GM23338 (cell line): Measurements from ENCODE around the gene MAP3K14. TPM values are rescaled to one million over a fixed set of nuclear protein-coding genes. Genes with fewer than 3 reads are reported as not detected.

ENCODE experiments used
- ATAC-seq: fragments of 200-7000 bp; cut with Tn5 transposase; 3 replicates; pipeline ENCODE4 v1.9.1; 2020
- DNase-seq: peaks from one replicate; pipeline ENCODE4 v3.0.0-alpha.2; 2015; ENCODE audit warnings: low spot score
- H2AFZ ChIP-seq: fragments of 200-600 bp; sonication (generic); 2 replicates; pipeline ENCODE4 v1.8.0; 2016; ENCODE audit warnings: antibody characterized with exemption, mild to moderate bottlenecking, moderate library complexity
- H3F3A ChIP-seq: fragments of 200-600 bp; sonication (generic); replicated peaks from 2 replicates; pipeline ENCODE4 v1.8.0; 2017; ENCODE audit warnings: antibody characterized with exemption, mixed run types, low read depth
- H3K27ac ChIP-seq: fragments of 200-600 bp; sonication (generic); 2 replicates; pipeline ENCODE4 v1.6.1; 2016; ENCODE audit warnings: low read depth
- H3K27me3 ChIP-seq: fragments of 200-600 bp; sonication (generic); 2 replicates; pipeline ENCODE4 v1.8.0; 2016; ENCODE audit warnings: mild to moderate bottlenecking, mixed run types, moderate library complexity; ENCODE audit not compliant: insufficient read depth
- H3K36me3 ChIP-seq: fragments of 200-600 bp; sonication (generic); 2 replicates; pipeline ENCODE4 v1.8.0; 2016; ENCODE audit warnings: mild to moderate bottlenecking; ENCODE audit not compliant: insufficient read depth
- H3K4me1 ChIP-seq: fragments of 200-600 bp; sonication (generic); 2 replicates; pipeline ENCODE4 v1.8.0; 2016; ENCODE audit warnings: mild to moderate bottlenecking, moderate library complexity; ENCODE audit not compliant: insufficient read depth
- H3K4me2 ChIP-seq: fragments of 200-600 bp; sonication (generic); 2 replicates; pipeline ENCODE4 v1.7.1; 2017; ENCODE audit warnings: mixed run types
- H3K4me3 ChIP-seq: fragments of 200-600 bp; sonication (generic); 2 replicates; pipeline ENCODE4 v1.6.1; 2016; ENCODE audit warnings: mixed run types
- H3K79me2 ChIP-seq: fragments of 200-600 bp; sonication (generic); replicated peaks from 2 replicates; pipeline ENCODE4 v1.8.0; 2017; ENCODE audit warnings: mild to moderate bottlenecking; ENCODE audit not compliant: insufficient read depth
- H3K9me2 ChIP-seq: fragments of 200-600 bp; sonication (generic); 2 replicates; pipeline ENCODE4 v1.8.0; 2017; ENCODE audit not compliant: insufficient read depth
- H4K20me1 ChIP-seq: fragments of 200-600 bp; sonication (generic); replicated peaks from 2 replicates; pipeline ENCODE4 v1.8.0; 2017; ENCODE audit warnings: mild to moderate bottlenecking; ENCODE audit not compliant: insufficient read depth
- H3K27ac Mint-ChIP-seq: 2 replicates; pipeline ENCODE4 v1.8.0; 2020; ENCODE audit warnings: inconsistent platforms, mild to moderate bottlenecking, moderate library complexity, mixed read lengths
- H3K27me3 Mint-ChIP-seq: 3 replicates; pipeline ENCODE4 v1.8.0; 2022; ENCODE audit warnings: low read depth, mild to moderate bottlenecking, moderate library complexity, mixed read lengths, inconsistent platforms; ENCODE audit not compliant: insufficient read depth, poor library complexity
- H3K36me3 Mint-ChIP-seq: 3 replicates; pipeline ENCODE4 v1.8.0; 2021; ENCODE audit warnings: low read depth, mild to moderate bottlenecking, inconsistent platforms, moderate library complexity, mixed read lengths
- H3K4me1 Mint-ChIP-seq: 3 replicates; pipeline ENCODE4 v1.8.0; 2020; ENCODE audit warnings: mild to moderate bottlenecking, inconsistent platforms, mixed read lengths
- H3K4me3 Mint-ChIP-seq: 3 replicates; pipeline ENCODE4 v1.8.0; 2021; ENCODE audit warnings: moderate library complexity, mild to moderate bottlenecking, inconsistent platforms, mixed read lengths
- H3K9me3 Mint-ChIP-seq: 3 replicates; pipeline ENCODE4 v1.8.0; 2020; ENCODE audit warnings: moderate library complexity, mild to moderate bottlenecking, inconsistent platforms, mixed read lengths
- CREB1 ChIP-seq: fragments of 250-450 bp; sonication (Bioruptor Pico); IDR thresholded peaks from 2 replicates; pipeline ENCODE4 v1.5.0; 2020; ENCODE audit warnings: low read depth, mild to moderate bottlenecking, moderate library complexity
- CTCF ChIP-seq, 2 experiments: fragments of 200-600 bp in 1 of 2; sonication (generic) in 1 of 2; conservative IDR thresholded peaks; 2 replicates each; pipeline versions ENCODE4 v1.5.1 to v1.6.1; 2016 to 2017; ENCODE audit warnings: antibody characterized with exemption in 2 of 2, low read depth in 2 of 2, mild to moderate bottlenecking in 2 of 2, moderate library complexity in 1 of 2
- EZH2 ChIP-seq: fragments of 200-600 bp; sonication (generic); IDR thresholded peaks from one replicate; pipeline ENCODE4 v1.8.0; 2017; ENCODE audit warnings: antibody characterized with exemption, mild to moderate bottlenecking, low read depth; ENCODE audit not compliant: unreplicated experiment
- EZH2phosphoT487 ChIP-seq: fragments of 200-600 bp; sonication (generic); IDR thresholded peaks from one replicate; pipeline ENCODE4 v1.8.1; 2018; ENCODE audit warnings: antibody characterized with exemption; ENCODE audit not compliant: unreplicated experiment
- JUNB ChIP-seq: IDR thresholded peaks from one replicate; pipeline ENCODE4 v1.6.1; 2016; ENCODE audit warnings: antibody characterized with exemption; ENCODE audit not compliant: unreplicated experiment
- NANOG ChIP-seq: IDR thresholded peaks from 2 replicates; pipeline ENCODE4 v1.6.1; 2016; ENCODE audit warnings: antibody characterized with exemption, borderline replicate concordance
- POLR2AphosphoS5 ChIP-seq: IDR thresholded peaks from 2 replicates; pipeline ENCODE4 v1.6.1; 2016; ENCODE audit warnings: antibody characterized with exemption, low read depth
- STAT1 ChIP-seq: IDR thresholded peaks from one replicate; pipeline ENCODE4 v1.6.1; 2016; ENCODE audit warnings: antibody characterized with exemption; ENCODE audit not compliant: unreplicated experiment
- ZNF114 ChIP-seq: fragments of 250-450 bp; sonication (Bioruptor Pico); IDR thresholded peaks from 2 replicates; pipeline ENCODE4 v1.5.0; 2020; ENCODE audit warnings: mild to moderate bottlenecking, moderate library complexity
- ZNF331 ChIP-seq: fragments of 250-450 bp; sonication (Bioruptor Pico); IDR thresholded peaks from 2 replicates; pipeline ENCODE4 v1.5.0; 2020; ENCODE audit warnings: low read depth, mild to moderate bottlenecking, moderate library complexity
- polyA plus RNA-seq: library from polyadenylated mRNA; unstranded; fragments of >200 nt; fragmentation: Nextera tagmentation; extraction: Ambion mirVana; gene quantifications from 2 replicates; pipeline ENCODE4 v1.2.1, GENCODE V29; 2016
- total RNA-seq: library from RNA; depleted of rRNA; stranded (reverse); fragments of >200 nt; shearing (Covaris generic); gene quantifications from 2 replicates; pipeline ENCODE4 v1.2.3, GENCODE V29; 2014
- TF ChIP-seq, protein P1 (sequence below): IDR thresholded peaks from one replicate; pipeline ENCODE4 v1.6.1; 2018; ENCODE audit warnings: antibody characterized with exemption; ENCODE audit not compliant: unreplicated experiment
- TF ChIP-seq, protein P2 (sequence below): IDR thresholded peaks from 2 replicates; pipeline ENCODE4 v1.6.1; 2016; ENCODE audit warnings: antibody characterized with exemption

The MAP3K14 gene
- total and polyA plus RNA-seq, 2 experiments from 2014 or later: 1.3 to 4.9 TPM

- TF ChIP-seq EZH2phosphoT487 (no peak), CREB1 (CRISPR knock-in tag) (no peak), ZNF331 (no peak), POLR2AphosphoS5 (no peak)
- TF ChIP-seq, protein P1, sequence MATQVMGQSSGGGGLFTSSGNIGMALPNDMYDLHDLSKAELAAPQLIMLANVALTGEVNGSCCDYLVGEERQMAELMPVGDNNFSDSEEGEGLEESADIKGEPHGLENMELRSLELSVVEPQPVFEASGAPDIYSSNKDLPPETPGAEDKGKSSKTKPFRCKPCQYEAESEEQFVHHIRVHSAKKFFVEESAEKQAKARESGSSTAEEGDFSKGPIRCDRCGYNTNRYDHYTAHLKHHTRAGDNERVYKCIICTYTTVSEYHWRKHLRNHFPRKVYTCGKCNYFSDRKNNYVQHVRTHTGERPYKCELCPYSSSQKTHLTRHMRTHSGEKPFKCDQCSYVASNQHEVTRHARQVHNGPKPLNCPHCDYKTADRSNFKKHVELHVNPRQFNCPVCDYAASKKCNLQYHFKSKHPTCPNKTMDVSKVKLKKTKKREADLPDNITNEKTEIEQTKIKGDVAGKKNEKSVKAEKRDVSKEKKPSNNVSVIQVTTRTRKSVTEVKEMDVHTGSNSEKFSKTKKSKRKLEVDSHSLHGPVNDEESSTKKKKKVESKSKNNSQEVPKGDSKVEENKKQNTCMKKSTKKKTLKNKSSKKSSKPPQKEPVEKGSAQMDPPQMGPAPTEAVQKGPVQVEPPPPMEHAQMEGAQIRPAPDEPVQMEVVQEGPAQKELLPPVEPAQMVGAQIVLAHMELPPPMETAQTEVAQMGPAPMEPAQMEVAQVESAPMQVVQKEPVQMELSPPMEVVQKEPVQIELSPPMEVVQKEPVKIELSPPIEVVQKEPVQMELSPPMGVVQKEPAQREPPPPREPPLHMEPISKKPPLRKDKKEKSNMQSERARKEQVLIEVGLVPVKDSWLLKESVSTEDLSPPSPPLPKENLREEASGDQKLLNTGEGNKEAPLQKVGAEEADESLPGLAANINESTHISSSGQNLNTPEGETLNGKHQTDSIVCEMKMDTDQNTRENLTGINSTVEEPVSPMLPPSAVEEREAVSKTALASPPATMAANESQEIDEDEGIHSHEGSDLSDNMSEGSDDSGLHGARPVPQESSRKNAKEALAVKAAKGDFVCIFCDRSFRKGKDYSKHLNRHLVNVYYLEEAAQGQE: no peak
These were observed 23.2 kb downstream of the MAP3K14 start (continued) for GRCh38 chr17:45293413-45294211.

DNA sequence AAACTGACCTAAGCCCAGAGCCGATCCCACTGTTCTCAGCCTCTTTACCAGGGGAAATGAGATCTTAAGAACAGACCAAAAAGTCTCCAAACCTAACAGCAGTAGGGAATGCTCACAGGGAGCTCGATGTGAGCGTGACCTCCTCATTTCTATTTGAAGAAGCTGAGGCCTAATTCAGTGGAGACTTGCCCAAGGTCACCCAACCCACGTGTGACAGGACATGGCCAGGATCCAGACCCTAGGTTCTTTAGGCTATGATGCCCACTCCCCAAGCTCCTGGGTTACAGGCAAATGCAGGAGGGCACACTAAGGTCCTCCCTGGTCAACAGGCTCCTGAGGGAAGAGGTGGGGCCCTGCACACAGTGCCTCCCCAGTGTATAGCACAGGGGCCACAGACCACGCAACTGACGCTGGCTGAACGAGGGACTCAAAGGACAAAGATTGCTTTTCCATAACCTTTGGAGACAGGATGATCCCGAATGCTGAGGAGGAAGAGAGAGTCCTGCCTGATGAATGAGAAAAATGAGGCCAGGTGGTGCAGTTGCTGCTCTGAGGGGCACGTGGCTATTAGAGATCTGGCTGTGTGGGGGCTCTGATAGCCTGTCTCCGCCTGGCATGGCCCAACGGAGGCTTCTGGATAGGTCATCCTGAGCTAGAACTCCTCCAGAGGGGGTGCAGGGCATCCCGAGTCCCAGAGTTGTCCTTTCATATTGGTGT lies 24.0 kb downstream of the MAP3K14 start:
- H3K4me1 ChIP-seq: no peaks in the 10 kb centered on the region
- no peaks in the 10 kb centered on the region for H3K9me2 ChIP-seq
- H3K27ac ChIP-seq: no peak overlapping the region
- no peak overlapping the region for H3K4me3 Mint-ChIP-seq
- H3K27ac Mint-ChIP-seq: no peak overlapping the region; the same call in 1 of the 2 replicates
- no peaks in the 10 kb centered on the region for H3K79me2 ChIP-seq
- H3K4me1 Mint-ChIP-seq: peaks cover 10% of the 10 kb centered on the region; the same call in 2 of the 3 replicates
- H3K36me3 ChIP-seq: no peaks in the 10 kb centered on the region
- H2AFZ ChIP-seq: no peak overlapping the region
- H3F3A ChIP-seq: no peaks in the 10 kb centered on the region
- DNase-seq (no peak), ATAC-seq (no peak)
- no peaks in the 10 kb centered on the region; the same call in none of the 2 replicates for H4K20me1 ChIP-seq
- H3K4me2 ChIP-seq: no peak overlapping the region
- H3K27me3 ChIP-seq: no peaks in the 10 kb centered on the region
- peaks cover 8% of the 10 kb centered on the region for H3K36me3 Mint-ChIP-seq
- no peak overlapping the region for H3K4me3 ChIP-seq
- peaks cover 9% of the 10 kb centered on the region for H3K27me3 Mint-ChIP-seq
- H3K9me3 Mint-ChIP-seq: no peaks in the 10 kb centered on the region
- TF ChIP-seq JUNB (no peak), CTCF (conservative IDR thresholded peaks at IDR 0.05; ENCODE audit: low read depth in 2 of 2) (no peak), ZNF114 (CRISPR knock-in tag) (no peak), ZNF331 (no peak), POLR2AphosphoS5 (no peak), CREB1 (CRISPR knock-in tag) (no peak), STAT1 (no peak), EZH2phosphoT487 (no peak), EZH2 (no peak), NANOG (no peak)
- TF ChIP-seq, protein P1: no peak
- TF ChIP-seq, protein P2, sequence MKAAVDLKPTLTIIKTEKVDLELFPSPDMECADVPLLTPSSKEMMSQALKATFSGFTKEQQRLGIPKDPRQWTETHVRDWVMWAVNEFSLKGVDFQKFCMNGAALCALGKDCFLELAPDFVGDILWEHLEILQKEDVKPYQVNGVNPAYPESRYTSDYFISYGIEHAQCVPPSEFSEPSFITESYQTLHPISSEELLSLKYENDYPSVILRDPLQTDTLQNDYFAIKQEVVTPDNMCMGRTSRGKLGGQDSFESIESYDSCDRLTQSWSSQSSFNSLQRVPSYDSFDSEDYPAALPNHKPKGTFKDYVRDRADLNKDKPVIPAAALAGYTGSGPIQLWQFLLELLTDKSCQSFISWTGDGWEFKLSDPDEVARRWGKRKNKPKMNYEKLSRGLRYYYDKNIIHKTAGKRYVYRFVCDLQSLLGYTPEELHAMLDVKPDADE: no peak
